ENCODE measurements around the gene PLXNB2.
"Not testable (repeated sequence)": the region's sequence is repeated elsewhere in the genome, so short reads cannot be mapped to it uniquely, and the experiment has no call there.

PLXNB2 gene

GRCh38 chr22:50278956-50279619, 28.4 kb downstream of the PLXNB2 start:
- DNase-seq = no peak

GRCh38 chr22:50278461-50278860, 29.0 kb downstream of the PLXNB2 start:
- no peak for DNase-seq

GRCh38 chr22:50277761-50278160, 29.7 kb downstream of the PLXNB2 start:
- DNase-seq = no peak

- DNase-seq = no peak
These were observed 31.3 kb downstream of the PLXNB2 start for GRCh38 chr22:50276143-50276542.

GRCh38 chr22:50275181-50276055, 32.0 kb downstream of the PLXNB2 start:
- no peak for DNase-seq

- DNase-seq = no peak
These were observed 32.7 kb downstream of the PLXNB2 start for GRCh38 chr22:50274771-50275170.

- no peak for DNase-seq
These were observed 33.1 kb downstream of the PLXNB2 start for GRCh38 chr22:50274311-50274710.

GRCh38 chr22:50273781-50274180, 33.7 kb downstream of the PLXNB2 start:
- not testable (repeated sequence) for DNase-seq

GRCh38 chr22:50273352-50273751, 34.1 kb downstream of the PLXNB2 start:
- DNase-seq = not testable (repeated sequence)

- no peak for DNase-seq
These were observed 35.2 kb downstream of the PLXNB2 start for GRCh38 chr22:50272044-50272802.

GRCh38 chr22:50271519-50271970, 35.9 kb downstream of the PLXNB2 start:
- DNase-seq = no peak

GRCh38 chr22:50270666-50271394, 36.6 kb downstream of the PLXNB2 start:
- DNase-seq = peak; percentile 86

- DNase-seq = peak; percentile 85
These were observed 37.3 kb downstream of the PLXNB2 start, which contains the start of gene MAPK11 for GRCh38 chr22:50269970-50270665. TSS of gene MAPK11 (minus strand) at chr22:50270380. CDS start at chr22:50270292, 88 bp downstream.

GRCh38 chr22:50269573-50269969, 37.9 kb downstream of the PLXNB2 start:
- no peak for DNase-seq

GRCh38 chr22:50268655-50269113, 38.8 kb downstream of the PLXNB2 start:
- no peak for DNase-seq

GRCh38 chr22:50267591-50268390, 39.7 kb downstream of the PLXNB2 start:
- DNase-seq = no peak

- no peak for DNase-seq
These were observed 40.5 kb downstream of the PLXNB2 start for GRCh38 chr22:50266994-50267393.

- DNase-seq = no peak
These were observed 42.3 kb downstream of the PLXNB2 start for GRCh38 chr22:50264946-50265669.

GRCh38 chr22:50264104-50264745, 43.2 kb downstream of the PLXNB2 start:
- DNase-seq = no peak
